ENCODE measurements around the gene SH3GLB2.
"Not testable (repeated sequence)": the region's sequence is repeated elsewhere in the genome, so short reads cannot be mapped to it uniquely, and the experiment has no call there.

The SH3GLB2 gene

DNA sequence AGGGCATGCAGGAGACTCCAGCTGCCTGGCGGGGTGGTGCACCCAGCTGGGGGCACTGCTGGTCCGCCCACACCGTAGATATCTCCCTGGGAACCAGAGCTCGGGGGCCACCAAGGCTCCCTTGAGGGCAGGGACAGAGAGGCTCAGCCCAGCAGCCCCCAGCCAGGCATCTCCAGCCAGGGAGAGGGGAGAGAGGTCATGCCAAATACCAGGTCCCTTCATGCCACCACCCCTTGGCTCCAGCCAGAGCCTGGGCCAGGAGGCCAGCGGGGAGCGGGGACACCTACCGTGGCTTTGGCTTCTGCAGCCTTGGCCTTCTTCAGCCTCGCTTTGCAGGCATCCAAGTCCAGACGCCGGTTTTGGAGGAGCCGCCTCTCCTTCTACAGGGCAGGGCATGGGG lies 14.0 kb downstream of the SH3GLB2 start:
- DNase-seq, result no peak

- DNase-seq, result no peak
These were observed 14.5 kb downstream of the SH3GLB2 start for GRCh38 chr9:129013674-129014073.

GRCh38 chr9:129012893-129013448 lies 15.2 kb downstream of the SH3GLB2 start:
- DNase-seq, result no peak

GRCh38 chr9:129012343-129012742 lies 15.8 kb downstream of the SH3GLB2 start:
- DNase-seq, result no peak

DNA sequence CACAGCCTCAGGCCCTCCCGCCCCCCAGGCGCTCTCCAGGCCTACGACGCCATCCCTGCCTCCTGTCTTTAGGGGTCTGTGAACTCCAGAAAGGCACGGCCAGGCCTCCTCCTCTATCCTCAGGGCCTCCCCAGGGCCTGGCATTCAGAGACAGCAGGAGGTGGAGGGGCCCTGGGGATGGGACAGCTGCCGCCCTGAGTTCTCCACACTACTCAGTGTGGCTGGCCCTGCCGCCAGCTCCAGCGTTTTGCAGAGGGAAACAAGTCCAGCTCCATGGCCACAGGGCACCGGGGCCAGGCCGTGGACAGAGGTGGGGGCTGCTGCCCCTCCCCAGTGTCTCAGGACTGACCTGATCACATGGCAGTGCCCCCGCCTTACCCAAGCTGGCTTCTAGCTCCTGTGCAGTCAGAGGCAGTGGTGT lies 16.4 kb downstream of the SH3GLB2 start:
- DNase-seq, result no peak

DNA sequence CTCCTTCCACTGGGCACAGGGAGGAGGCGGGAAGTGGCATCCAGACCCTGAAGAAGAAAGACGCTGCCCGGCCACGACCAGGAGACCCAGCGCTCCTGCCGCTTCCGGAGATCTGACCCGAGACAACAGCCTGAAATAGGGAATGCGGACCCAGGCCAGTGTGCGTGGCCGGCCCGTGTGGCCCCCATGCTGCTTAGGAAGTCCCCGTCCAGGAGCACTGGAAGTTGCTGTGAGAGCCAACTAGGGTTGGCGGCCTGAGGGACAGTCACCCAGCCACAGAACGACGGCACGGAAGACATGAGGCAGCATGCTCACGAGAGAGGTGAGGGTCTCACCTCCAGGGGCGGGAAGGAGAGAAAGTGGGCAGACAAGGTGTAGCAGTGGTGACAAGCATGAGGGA lies 17.0 kb downstream of the SH3GLB2 start:
- no peak for DNase-seq

- no peak for DNase-seq
These were observed 17.7 kb downstream of the SH3GLB2 start for GRCh38 chr9:129010267-129010975.

- DNase-seq, result no peak
These were observed 18.5 kb downstream of the SH3GLB2 start for GRCh38 chr9:129009584-129010141.

DNA sequence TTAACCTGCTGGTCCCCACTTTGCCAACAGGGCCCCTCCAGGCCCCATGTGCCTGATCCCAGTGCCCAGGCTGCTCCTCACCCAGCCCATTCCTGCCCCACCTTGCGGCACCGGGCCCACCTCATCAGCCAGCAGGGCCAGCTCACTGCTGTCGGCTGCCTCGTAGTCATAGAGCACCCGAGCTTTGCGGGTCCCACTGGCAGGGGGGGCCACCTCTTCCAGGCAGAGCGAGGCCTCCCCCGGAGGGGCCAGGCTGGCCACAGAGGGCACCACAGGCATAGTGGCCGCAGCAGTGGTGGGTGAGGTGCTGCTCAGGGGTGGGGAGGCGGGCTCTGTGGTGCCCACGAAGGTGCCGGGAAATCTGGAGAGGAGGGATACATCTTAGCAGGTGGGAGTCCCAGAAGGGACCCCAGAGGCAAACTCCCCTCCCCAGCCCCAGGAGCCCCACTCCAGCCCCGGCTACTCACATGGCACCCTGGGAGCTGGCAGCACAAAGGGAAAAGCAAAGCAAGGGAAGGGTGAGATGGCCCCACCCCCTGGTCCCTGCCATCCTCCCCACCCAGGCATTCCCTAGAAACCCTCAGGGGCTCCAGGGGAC lies 19.0 kb downstream of the SH3GLB2 start:
- DNase-seq, result no peak

GRCh38 chr9:129008469-129008965 lies 19.6 kb downstream of the SH3GLB2 start:
- DNase-seq, result no peak

GRCh38 chr9:129007766-129008468 lies 20.2 kb downstream of the SH3GLB2 start:
- DNase-seq, result no peak

DNA sequence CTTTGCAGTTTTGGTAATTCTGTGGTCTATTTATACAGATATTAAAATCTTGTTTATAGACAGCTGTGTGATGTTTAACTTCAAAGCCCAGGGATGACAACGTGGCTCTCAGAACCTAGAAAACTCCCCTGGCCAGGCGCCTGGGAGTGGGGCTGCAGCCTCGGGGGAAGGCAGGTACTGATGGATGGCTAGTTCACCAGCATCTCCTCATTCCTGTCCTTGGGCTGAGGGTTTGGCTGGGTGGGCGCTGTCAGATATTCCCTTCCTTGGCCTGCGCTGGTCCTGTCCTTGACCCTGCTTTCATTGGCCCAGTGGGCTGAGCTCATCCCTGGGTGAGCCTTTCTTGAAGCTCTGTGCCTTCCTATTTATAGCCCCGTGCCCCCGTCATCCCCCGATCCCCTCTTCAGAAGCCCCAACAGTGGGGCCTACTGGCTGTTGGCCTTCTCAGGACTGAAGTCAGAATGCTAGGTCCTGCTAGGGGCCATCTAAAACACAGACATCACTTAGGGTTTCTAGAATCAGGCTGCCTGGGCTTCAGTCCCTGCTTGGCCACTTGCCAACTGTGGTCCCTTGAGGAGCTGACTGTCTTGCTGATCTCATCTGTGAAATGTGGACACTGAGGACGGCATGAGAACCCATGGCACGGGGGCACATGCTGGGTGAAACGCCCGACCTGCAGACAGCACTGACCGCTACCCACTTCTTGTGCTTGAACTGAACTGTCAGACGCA lies 20.9 kb downstream of the SH3GLB2 start:
- DNase-seq, result no peak

GRCh38 chr9:129006328-129007034 lies 21.6 kb downstream of the SH3GLB2 start:
- DNase-seq, result peak; percentile 31

- no peak for DNase-seq
These were observed 22.7 kb downstream of the SH3GLB2 start for GRCh38 chr9:129005336-129005997.

GRCh38 chr9:129004173-129004572 lies 24.0 kb downstream of the SH3GLB2 start:
- DNase-seq, result not testable (repeated sequence)

- no peak for DNase-seq
These were observed 25.1 kb downstream of the SH3GLB2 start for GRCh38 chr9:129002992-129003391.

GRCh38 chr9:129001504-129002325 lies 26.4 kb downstream of the SH3GLB2 start:
- DNase-seq, result no peak

DNA sequence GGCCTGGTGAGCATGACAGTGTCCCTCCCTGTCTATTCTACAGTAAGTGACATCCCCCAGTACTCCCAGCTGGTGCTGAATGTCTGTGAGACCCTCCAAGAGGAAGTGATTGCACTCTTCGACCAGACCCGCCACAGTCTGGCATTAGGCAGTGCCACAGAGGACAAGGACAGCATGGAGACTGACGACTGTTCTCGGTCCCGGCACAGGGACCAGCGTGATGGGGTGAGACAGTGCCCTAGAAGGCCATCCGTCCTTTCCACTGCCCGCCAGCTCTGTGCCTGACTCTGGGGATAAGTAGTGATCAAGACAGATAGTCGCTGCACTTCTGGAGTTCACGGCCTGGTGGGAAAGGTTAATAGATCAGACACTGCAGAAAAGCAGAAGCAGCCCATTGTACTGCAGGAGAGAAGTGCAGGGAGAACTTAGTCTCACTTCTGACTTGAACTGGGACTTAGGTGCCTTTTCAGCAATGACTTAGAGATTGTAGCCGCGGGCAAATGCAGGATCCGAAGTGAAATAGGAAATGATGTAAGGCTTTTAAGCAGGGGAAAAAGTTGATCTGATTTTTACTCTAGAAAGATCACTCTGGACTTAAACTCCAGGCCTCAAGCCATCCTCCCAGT lies 28.4 kb downstream of the SH3GLB2 start:
- DNase-seq, result no peak

GRCh38 chr9:128998462-128998861 lies 29.7 kb downstream of the SH3GLB2 start:
- DNase-seq, result no peak

GRCh38 chr9:128995791-128996190 lies 32.3 kb downstream of the SH3GLB2 start:
- DNase-seq, result no peak
